Nephron progenitor cell (in vitro differentiated cells): ENCODE measurements around the gene C6orf132.
"Not testable (repeated sequence)": the region's sequence is repeated elsewhere in the genome, so short reads cannot be mapped to it uniquely, and the experiment has no call there.

Experiments used
- DNase-seq: peaks from one replicate; pipeline ENCODE4 v3.0.0; 2021
- H3K27ac Mint-ChIP-seq: 2 replicates; pipeline ENCODE4 v1.8.0; 2021; ENCODE audit warnings: mild to moderate bottlenecking, moderate library complexity, mixed read lengths
- H3K27me3 Mint-ChIP-seq: 2 replicates; pipeline ENCODE4 v1.8.0; 2021; ENCODE audit warnings: mild to moderate bottlenecking, low read depth, mixed read lengths; ENCODE audit not compliant: poor library complexity
- H3K36me3 Mint-ChIP-seq: 2 replicates; pipeline ENCODE4 v1.8.0; 2021; ENCODE audit warnings: low read depth, mixed read lengths
- H3K4me1 Mint-ChIP-seq: 2 replicates; pipeline ENCODE4 v1.8.0; 2021; ENCODE audit warnings: mixed read lengths
- H3K4me3 Mint-ChIP-seq: 2 replicates; pipeline ENCODE4 v1.8.0; 2021; ENCODE audit warnings: mild to moderate bottlenecking, moderate library complexity, mixed read lengths
- H3K9me3 Mint-ChIP-seq: 2 replicates; pipeline ENCODE4 v1.8.0; 2021; ENCODE audit warnings: mild to moderate bottlenecking, moderate library complexity, mixed read lengths
- TF ChIP-seq, protein P1 (sequence below): fragments of 200-600 bp; sonication (generic); IDR thresholded peaks from 2 replicates; pipeline ENCODE4 v1.5.0; 2021; ENCODE audit warnings: antibody characterized with exemption

Gene C6orf132

DNA sequence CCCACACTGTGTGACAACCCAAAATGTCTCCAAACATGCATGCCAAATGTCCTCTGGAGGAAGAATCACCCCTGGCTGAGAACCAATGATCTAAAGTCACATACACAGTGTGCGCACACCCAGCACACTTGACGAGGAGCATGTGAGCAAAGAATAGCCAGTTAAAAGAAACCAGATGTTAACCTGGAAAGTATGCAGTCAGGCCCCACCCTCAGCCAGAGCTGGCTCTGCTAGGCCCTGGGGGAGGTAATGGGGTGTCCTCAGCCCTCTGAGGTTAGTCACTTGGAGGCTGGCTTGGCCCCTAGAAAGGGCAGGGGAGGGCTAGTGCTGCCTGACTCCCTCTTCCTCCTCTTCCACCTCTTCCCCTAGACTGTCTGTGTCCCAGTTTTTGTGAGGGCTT is 15.6 kb upstream of the C6orf132 start:
- TF ChIP-seq, protein P1, sequence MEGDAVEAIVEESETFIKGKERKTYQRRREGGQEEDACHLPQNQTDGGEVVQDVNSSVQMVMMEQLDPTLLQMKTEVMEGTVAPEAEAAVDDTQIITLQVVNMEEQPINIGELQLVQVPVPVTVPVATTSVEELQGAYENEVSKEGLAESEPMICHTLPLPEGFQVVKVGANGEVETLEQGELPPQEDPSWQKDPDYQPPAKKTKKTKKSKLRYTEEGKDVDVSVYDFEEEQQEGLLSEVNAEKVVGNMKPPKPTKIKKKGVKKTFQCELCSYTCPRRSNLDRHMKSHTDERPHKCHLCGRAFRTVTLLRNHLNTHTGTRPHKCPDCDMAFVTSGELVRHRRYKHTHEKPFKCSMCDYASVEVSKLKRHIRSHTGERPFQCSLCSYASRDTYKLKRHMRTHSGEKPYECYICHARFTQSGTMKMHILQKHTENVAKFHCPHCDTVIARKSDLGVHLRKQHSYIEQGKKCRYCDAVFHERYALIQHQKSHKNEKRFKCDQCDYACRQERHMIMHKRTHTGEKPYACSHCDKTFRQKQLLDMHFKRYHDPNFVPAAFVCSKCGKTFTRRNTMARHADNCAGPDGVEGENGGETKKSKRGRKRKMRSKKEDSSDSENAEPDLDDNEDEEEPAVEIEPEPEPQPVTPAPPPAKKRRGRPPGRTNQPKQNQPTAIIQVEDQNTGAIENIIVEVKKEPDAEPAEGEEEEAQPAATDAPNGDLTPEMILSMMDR, result no peak
- no peak overlapping the region for H3K27ac Mint-ChIP-seq
- peaks cover 12% of the 10 kb centered on the region for H3K27me3 Mint-ChIP-seq
- H3K4me3 Mint-ChIP-seq, result no peak overlapping the region
- no peak for DNase-seq
- H3K4me1 Mint-ChIP-seq, result peaks cover 39% of the 10 kb centered on the region
- no peaks in the 10 kb centered on the region for H3K36me3 Mint-ChIP-seq
- H3K9me3 Mint-ChIP-seq, result no peaks in the 10 kb centered on the region

DNA sequence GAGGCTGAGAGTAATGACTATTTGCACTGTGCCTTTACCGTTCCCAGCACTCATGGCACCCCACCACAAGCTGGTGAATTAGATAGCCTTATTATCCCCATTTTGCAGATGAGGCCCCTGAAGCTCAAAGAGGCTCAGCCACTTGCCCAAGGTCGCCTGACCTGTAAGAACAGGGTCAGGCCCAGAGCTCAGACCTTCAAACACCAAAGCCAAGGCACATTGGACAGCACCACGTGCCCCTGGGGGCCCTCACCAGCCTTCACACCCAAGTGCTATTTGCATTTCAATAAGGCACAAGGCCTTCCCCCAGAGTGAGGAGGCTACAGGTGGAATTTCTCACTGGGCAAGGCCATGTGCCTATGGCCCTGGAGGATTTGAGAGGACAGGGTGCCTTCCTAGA is 14.2 kb upstream of the C6orf132 start:
- Mint-ChIP-seq H3K4me1 (peaks cover 31% of the 10 kb centered on the region), H3K36me3 (no peaks in the 10 kb centered on the region), H3K27me3 (peaks cover 12% of the 10 kb centered on the region), H3K9me3 (no peaks in the 10 kb centered on the region), H3K4me3 (no peak overlapping the region), H3K27ac (no peak overlapping the region)
- DNase-seq, result no peak
- TF ChIP-seq, protein P1, result no peak

DNA sequence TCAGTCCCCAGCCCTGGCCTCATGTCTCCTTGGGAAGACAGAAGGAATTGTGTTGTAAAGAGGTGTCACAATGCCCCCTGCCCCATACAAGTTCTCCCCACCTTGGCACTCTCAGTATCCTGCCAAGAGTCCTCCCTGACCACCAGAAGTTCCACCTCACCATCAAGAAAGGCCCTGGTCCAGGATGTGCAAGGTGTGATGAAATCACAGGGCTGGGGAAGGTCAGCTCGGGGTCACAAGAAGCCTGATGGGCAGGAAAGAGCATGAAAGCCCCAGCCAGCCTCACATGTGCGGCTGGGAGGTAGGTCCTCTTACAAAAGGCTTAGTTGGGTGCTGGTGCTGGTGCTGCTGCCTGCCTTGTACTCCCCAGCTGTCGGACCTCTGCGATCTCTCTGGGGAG is 12.9 kb upstream of the C6orf132 start:
- TF ChIP-seq, protein P1, result no peak
- no peaks in the 10 kb centered on the region for H3K9me3 Mint-ChIP-seq
- DNase-seq, result no peak
- H3K4me3 Mint-ChIP-seq, result no peak overlapping the region
- no peaks in the 10 kb centered on the region for H3K36me3 Mint-ChIP-seq
- no peak overlapping the region for H3K27ac Mint-ChIP-seq
- H3K27me3 Mint-ChIP-seq, result peaks cover 12% of the 10 kb centered on the region
- peaks cover 17% of the 10 kb centered on the region for H3K4me1 Mint-ChIP-seq

DNA sequence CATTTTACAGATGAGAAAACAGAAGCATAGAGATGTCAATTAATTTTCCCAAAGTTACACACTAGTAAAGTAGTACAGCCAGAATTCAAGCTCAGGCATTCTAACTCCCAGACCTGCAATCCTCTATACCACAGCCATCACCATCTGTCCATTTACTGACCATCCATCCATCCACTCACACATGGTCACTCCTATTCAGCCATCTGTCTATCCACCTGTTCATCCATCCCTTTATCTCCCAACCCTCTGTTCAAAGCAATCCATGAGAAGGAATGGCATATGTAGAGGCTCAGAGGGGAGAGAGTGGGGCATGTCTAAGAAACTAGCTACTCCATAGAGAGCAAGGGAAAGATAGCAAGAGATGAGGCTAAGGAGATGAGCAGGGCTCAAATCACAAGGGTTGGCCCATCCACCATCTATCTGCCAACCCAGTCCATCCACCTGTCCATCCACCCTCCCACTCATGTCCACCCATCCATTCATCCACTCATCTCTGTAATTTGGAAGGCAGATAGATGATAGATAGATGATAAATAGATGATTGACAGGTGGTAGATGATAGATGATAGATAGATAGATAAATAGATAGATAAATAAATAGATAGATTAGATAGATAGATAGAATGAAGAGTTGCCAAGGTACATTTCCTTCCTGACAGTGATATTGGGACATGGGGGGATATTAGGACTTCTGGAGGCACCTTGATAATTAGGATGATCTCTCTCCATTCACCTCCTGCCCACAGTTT is 12.2 kb upstream of the C6orf132 start:
- H3K4me1 Mint-ChIP-seq, result peaks cover 16% of the 10 kb centered on the region
- TF ChIP-seq, protein P1, result no peak
- H3K27me3 Mint-ChIP-seq, result peaks cover 12% of the 10 kb centered on the region
- no peak overlapping the region for H3K4me3 Mint-ChIP-seq
- H3K27ac Mint-ChIP-seq, result no peak overlapping the region
- no peaks in the 10 kb centered on the region for H3K36me3 Mint-ChIP-seq
- no peaks in the 10 kb centered on the region for H3K9me3 Mint-ChIP-seq
- DNase-seq, result no peak

DNA sequence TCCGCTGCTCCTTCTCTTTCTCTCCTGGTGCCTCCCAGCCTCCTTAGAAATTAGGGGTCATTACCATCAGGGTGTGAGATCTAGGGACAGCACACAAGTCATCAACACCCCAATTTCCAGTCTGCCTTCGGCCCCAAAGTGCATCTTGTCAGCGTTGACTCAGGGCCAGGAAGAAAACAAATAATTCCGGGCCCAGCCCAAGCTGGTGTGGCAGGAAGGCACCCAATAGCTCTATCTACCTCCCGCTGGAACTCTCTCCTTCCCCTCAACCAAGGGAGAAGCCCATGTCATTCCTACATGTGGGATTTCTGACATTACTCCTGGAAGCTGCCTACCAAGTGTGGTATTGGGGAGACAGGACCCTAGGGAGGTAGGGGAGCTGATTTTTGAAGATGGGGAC is 11.5 kb upstream of the C6orf132 start:
- Mint-ChIP-seq H3K27ac (no peak overlapping the region), H3K4me3 (no peak overlapping the region), H3K9me3 (no peaks in the 10 kb centered on the region), H3K36me3 (no peaks in the 10 kb centered on the region), H3K27me3 (peaks cover 10% of the 10 kb centered on the region), H3K4me1 (peaks cover 23% of the 10 kb centered on the region)
- no peak for DNase-seq
- TF ChIP-seq, protein P1, result no peak

DNA sequence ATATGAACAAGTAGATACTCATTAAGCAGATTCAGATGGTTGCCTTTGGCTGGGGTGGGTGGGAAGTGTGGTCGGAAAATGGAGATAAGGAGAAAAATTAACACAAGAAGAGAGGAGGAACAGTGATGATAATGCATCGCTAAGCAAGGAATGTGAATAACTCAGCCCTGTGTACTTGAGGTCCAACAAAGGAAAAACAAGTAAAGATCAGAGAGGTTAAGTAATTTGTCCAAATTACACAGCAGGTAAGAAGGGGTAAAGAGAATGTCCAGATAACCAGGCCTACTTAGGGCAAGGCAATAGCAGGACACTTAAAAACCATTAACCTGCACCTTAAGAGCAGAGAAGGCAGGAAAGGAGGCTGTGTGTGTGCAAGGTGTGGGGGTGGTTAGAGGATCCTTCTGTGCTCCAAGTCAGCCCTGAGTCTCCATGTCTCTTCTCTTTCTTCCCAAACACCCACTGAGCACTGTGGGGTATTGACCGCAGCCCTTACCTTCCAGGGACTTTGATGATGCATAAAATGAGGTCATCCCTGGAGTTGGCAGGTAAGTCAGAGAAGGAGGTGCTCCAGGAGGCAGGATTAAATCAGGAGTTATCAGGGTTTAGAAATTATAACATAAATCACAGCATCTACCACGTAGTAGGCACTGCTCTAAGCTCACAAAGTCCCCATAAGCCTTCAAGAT is 10.3 kb upstream of the C6orf132 start:
- not testable (repeated sequence) for DNase-seq, H3K27me3 Mint-ChIP-seq, H3K4me3 Mint-ChIP-seq, H3K27ac Mint-ChIP-seq, H3K9me3 Mint-ChIP-seq, H3K36me3 Mint-ChIP-seq
- peaks cover 26% of the 10 kb centered on the region for H3K4me1 Mint-ChIP-seq
